ENCODE measurements around the gene POLR3F. TPM values are rescaled to one million over a fixed set of nuclear protein-coding genes. Genes with fewer than 3 reads are reported as not detected.
"Not testable (repeated sequence)": the region's sequence is repeated elsewhere in the genome, so short reads cannot be mapped to it uniquely, and the experiment has no call there.

Gene POLR3F, protein sequence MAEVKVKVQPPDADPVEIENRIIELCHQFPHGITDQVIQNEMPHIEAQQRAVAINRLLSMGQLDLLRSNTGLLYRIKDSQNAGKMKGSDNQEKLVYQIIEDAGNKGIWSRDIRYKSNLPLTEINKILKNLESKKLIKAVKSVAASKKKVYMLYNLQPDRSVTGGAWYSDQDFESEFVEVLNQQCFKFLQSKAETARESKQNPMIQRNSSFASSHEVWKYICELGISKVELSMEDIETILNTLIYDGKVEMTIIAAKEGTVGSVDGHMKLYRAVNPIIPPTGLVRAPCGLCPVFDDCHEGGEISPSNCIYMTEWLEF
- 25.2 and 35.2 TPM in 2 replicates for total RNA-seq (2014; rRNA removed; shearing (Covaris generic))
- polyA plus RNA-seq (2015; cell fraction: cytosol; rRNA removed) = 12.3 and 15.1 TPM in 2 replicates
- polyA plus RNA-seq (2015; cell fraction: nucleus; rRNA removed) = 13.5 and 15.9 TPM in 2 replicates

DNA sequence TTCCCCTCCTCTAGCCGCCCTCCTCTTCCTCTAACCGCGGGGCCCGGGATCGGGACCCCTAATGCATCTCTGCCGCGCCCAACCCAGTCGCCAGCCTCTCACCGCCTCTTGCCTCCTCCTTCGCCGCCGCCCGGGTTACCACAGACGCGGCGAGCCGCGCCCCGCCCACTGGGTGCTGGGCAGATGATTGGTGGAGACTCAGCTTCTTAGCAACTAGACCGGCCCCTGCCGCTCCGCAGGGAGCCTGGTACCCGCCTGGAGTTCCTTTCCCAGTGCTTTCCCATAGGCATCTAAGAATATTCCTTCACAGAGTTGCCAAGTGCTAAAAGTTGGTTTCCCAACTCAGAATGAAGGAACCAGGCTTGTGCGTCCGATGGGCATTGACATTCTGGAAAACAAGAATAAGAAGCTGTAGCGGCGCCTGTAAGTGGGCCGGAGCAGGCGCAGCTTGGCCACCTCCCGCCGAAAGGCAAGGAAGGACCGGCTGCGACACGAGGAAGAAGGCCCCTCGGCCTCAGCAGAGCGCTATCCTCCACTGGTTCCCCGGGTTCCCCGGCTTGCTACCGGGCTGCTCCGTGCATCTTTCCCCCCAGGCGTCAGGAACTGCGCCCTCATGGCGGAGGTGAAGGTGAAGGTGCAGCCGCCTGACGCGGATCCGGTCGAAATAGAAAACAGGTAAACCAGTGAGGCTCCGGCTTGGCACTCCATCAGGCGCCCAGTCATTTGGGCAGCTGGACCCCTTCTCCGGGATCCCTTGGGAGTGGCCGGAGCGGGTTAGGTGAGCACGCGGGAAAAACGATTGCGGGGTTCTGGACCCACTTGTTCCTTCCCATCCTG, at the start of gene POLR3F, which contains the start of gene DZANK1:
TSS of gene POLR3F (plus strand) at position 497 of the 837 bp plus-strand sequence. CDS start at position 614, 117 bp downstream.
TSS of gene DZANK1 (minus strand) at position 137 of the 837 bp plus-strand sequence. CDS start 1,672 bp downstream, outside the sequence.
- DNase-seq (ENCODE audit: low read depth) = peak; percentile 95

DNA sequence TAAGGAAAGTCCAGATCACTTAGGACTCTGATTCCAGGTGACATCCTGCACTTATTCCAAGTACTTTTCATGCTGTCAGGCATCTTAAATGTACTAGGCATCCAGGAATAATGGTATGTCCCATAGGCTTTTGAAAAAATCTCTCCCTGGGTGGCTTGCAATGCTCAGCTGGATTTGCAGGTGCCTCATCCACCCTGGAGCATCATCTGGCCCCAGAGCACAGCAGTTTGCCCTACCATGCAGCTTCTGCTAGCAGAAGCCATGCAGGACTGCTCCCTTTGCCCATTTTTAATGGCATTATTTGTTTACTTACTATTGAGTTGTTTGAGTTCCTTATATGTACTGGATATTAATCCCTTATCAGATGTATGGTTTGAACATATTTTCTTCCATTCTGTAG, 45.6 kb upstream of the POLR3F start:
- no peak for DNase-seq (ENCODE audit: low read depth)

DNA sequence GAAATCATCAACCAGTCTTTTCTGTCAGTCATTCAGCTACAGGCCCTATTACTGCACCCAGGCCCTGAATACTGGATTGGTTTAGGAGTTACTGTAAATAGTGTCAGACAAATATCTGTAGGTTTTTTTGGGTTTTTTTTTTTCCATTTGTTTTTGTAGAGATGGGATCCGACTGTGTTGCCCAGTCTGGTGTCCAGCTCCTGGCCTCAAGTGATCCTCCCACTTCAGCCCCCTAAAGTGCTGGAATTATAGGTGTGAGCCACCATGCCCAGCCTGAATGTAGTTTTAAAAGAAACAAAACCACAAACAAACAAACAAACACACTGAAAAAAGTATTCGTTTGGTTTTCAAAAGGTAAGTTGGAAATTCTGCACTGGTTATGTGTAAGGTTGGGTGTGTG, 40.0 kb upstream of the POLR3F start:
- no peak for DNase-seq (ENCODE audit: low read depth)

DNA sequence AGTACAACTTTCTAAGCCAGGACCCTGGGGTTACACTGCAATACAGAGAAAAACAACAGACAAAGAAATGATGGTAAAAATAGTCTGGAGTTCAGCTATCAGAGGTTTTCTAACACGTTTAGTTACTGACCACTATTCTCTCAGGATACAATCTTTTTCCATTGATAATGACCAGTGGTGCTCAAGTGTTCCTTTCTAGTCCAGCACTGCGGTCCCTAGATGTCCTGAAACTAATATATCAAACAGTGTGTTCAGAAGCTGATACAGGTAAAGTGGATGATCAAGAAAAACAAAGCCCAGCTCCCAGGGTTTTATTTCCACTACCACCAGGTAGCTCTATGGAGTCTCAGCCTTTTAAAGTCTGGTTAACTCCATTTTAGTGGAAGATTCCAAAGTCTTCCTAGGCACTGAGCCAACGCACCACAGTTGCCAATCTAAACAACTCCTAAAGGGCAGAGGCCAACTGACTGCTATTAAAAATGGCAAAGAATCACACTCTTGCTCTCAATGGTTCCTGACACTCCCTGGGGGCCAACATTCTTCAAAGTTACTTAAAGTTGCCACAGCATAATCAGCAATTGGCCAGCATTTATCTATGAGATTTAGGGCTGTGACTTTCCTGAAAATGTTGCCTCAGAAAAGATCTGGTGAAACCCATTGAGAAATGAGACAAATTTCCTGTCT, 38.6 kb upstream of the POLR3F start:
- no peak for DNase-seq (ENCODE audit: low read depth)

DNA sequence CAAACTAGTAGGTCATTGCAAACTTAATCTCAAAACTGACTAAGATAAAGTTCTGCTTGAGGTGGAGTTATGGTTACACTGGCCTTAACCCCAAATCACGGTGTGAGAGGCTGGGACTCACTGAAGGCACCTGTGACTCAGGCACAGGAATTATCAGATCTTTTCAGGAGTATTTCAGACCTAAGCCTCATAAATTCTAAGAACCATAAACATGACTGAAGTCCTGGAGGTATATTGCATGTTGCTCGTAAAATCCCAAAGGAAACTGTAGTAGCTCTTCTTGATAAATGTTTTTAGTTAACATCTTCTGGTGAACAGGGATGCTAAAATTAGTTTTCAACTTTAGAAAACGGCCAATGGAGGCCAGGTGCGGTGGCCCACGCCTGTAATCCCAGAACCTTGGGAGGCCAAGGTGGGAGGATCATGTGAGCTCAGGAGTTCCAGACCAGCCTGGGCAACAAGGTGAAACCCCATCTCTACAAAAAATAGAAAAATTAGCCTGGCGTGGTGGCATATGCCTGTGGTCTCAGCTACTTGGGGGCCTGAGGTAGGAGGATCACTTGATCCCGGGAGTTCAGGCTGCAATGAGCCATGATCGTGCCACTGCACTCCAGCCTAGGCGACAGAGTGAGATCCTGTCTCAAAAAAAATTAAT, 36.9 kb upstream of the POLR3F start:
- no peak for DNase-seq (ENCODE audit: low read depth)

DNA sequence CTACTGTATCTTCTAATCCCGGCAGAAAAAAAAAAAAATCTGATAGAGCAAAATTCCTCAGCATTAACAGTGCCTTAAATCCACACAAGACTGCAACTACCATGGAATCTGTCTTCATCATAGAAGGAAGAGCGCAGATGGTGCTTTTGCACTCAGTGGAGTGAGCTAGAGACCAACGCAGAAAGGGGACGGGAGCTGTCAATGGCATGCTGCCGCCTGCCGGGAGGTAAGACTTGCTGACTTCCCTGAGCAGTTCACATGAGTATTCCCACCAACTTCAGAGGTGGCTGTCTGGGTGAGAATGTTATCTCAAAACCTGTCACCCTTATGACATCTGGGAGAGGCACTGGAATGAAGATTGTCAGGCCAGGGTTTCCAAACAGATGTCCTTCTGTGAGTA, 36.0 kb upstream of the POLR3F start:
- no peak for DNase-seq (ENCODE audit: low read depth)

DNA sequence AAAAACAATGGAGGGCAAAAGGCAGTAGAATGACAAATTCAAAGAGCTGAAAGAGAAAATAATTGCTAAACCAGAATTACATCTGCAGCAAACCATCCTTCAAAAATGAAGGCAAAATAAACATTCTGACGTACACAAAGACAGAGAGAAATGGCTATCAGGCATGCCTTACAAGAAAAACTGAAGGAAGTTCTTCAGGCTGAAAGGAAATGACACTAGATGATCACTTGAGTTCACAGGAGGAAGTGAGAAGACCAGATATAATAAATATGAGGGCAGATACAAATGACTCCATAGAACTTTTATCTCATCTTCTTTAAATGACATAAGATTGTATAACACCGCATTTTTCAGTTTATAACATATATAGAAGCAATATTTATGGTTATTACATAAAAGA, 30.3 kb upstream of the POLR3F start:
- no peak for DNase-seq (ENCODE audit: low read depth)

DNA sequence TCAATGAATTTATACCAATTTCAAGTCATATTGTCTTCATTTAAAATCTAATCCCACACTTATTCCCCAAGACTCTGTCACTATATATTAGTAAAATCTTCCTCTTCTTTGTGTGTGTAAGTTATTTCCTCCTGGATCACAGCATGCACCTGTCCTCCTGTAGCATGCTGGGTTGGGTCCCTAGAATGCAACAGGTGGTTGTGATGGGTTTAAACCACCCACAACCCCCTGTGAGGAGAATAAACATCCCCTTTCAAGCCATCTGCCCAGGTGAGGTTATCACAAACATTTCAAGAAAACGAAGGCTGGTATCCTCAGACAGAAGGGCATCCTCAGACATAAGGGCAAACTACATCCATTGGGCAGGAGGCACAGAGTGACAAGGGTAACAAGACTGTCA, 26.8 kb upstream of the POLR3F start:
- DNase-seq (ENCODE audit: low read depth) = no peak

DNA sequence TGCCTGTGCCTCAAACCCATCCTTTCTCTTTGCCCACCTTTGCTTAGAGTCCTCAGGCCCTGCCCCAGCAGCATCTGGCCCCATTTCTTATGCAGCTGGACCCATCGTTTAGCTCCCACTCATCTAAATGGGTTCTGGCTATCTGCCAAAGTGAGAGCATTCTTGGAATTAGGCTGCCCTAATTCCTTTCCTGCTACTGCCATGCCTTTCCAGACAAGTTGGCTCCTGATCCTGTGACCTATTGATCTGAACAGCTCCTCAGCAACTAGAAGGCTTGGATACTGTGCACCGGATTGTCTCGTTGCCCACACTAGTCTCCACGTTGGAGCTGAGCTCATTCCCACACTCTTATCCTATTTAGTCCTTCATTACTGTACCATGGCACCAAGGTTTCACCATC, 23.3 kb upstream of the POLR3F start:
- no peak for DNase-seq (ENCODE audit: low read depth)

DNA sequence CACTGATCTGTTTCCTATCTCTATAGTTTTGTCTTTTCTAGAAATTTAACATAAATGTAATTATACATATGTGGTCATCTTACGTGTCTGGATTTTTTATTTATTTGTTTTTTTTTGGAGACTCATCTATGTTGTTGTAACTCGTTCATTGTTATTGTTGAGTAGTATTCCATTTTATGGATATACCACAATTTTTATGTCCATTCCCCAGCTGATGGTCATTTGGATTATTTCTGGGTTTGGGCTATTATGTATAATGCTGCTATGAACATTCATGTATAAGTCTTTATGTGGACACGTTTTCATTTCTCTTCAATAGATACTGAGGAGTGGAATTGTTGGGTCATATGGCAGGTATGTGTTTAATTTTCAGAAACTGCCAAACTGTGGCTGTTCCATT, 10.6 kb upstream of the POLR3F start:
- no peak for DNase-seq (ENCODE audit: low read depth)

DNA sequence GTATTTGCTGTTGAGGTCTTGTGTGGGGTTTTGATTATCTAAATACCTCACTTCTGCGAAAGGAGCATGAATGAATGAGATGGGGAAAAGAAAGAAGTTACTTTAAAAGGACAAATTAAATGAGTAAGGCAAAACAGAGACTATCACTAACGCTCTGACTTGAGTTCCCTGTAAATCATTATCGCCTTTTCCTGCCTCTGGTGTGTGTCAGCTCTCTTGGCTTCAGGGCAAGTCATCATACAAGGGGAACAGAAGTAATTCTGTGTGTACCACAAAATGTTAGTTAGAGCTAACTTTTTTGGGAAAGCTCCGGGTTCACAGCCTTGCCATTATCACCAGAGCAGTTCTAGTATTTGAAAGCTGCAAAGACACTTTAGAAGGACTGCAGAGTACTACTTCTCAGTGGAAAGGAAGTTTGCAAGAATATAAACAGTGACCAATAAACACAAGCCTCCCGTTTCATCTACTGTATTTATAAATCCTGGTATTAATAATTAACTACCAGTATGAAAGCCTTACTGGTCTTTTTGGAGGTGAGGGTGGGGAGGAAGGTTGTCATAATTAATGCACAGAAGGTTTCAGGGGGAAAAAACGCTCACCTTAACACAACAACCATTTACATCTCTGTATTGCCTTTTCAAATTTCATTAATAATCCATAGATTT, 1.5 kb upstream of the POLR3F start:
- DNase-seq (ENCODE audit: low read depth) = no peak

DNA sequence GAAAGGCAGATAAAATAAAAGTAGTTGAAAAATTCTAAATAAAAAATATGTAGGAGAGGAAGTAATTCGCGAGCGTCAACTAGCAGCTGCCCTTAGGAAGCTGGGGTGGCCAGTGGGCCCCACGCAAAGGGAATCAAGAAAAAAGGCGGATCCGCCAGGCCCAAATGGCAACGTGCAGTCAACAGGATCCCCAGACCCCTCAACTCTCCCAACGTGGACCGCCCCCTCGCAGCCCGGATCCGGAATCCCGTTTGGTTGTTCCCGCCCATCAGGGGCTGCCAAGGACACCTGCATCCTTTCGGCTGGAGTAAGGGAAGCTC, 656 bp upstream of the POLR3F start:
- no peak for DNase-seq (ENCODE audit: low read depth)

DNA sequence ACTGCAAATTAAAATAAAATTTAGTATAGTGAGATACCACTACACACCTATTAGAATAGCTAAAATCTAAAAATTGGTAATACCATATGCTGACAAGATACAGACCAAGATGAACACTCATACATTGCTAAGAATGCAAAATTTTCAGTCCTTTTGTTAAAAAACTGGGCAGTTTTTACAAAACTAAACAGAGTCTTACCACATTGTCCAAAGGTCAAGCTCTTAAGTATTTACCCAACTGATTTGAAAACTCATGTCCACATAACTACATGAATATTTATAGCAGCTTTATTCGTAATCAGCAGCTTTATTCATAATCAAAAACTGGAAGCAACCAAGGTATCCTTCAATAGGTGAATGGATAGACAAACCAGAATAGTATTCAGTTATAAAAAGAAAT, 10.0 kb downstream of the POLR3F start:
- no peak for DNase-seq (ENCODE audit: low read depth)

DNA sequence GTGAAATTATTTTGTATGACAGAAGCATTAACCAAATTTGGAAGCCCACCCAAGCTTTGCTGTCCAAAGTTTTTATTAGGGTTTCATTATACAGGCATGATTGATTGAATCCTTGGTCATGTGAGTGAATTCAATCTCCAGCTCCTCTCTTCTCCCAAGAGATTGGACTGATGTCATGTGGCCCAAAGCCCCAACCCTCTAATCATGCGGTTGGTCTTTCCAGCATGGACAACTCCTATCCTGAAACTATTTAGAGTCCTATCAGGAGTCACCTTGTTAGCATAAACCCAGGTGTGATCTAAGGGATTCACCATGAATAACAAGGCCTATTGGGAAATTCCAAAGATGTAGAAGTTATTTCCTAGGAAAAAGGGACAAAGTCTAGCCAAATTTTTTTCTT, 10.6 kb downstream of the POLR3F start:
- no peak for DNase-seq (ENCODE audit: low read depth)

DNA sequence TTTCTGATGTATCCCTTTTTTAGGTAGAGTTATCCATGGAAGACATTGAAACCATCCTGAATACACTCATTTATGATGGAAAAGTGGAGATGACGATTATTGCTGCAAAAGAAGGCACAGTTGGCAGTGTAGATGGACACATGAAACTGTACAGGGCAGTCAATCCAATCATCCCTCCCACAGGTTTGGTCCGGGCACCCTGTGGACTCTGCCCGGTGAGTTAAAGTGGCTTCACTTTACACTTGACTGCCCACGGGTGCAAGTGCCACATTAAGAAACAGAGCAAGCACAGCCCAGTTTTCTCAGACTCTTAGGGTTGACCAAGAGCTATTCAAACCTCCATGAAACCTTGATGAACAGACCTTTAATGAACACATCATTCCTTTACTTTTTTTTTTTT, 14.4 kb downstream of the POLR3F start:
- DNase-seq (ENCODE audit: low read depth) = no peak

DNA sequence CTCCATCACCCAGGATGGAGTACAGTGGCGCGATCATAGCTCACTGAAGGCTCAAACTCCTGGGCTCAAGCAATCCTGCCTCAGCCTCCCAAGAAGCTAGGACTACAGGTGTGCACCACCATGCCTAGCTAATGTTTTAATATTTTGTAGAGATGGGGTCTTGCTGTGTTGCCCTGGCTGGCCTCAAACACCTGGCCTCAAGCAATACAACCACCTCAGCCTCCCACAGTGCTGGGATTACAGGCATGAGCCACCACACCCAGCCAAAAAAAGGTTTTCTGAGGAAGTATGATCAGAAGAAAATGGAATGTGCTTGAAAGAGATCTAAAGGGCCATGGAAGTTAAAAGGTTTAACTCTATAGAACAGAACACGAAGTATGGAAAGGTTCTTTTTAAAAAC, 21.1 kb downstream of the POLR3F start:
- no peak for DNase-seq (ENCODE audit: low read depth)

DNA sequence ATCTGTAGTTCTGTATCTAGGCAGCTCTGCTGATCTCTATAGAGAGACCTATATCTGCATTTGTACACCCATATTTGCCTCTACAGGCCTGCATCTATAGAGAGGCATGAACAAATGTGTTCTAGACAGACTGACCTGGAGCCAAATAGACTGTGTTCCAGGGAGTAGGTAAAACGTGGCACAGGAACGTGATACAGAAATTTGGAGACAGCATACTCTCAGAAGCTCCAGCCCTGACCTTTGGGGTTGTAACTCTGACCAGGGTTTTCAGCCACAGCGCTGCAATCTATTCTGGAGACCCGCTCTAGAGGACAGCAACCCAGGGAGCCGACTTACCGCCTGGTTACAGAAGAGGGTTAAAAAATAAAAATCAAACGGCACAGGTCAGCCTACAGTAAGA, 28.9 kb downstream of the POLR3F start:
- DNase-seq (ENCODE audit: low read depth) = no peak

DNA sequence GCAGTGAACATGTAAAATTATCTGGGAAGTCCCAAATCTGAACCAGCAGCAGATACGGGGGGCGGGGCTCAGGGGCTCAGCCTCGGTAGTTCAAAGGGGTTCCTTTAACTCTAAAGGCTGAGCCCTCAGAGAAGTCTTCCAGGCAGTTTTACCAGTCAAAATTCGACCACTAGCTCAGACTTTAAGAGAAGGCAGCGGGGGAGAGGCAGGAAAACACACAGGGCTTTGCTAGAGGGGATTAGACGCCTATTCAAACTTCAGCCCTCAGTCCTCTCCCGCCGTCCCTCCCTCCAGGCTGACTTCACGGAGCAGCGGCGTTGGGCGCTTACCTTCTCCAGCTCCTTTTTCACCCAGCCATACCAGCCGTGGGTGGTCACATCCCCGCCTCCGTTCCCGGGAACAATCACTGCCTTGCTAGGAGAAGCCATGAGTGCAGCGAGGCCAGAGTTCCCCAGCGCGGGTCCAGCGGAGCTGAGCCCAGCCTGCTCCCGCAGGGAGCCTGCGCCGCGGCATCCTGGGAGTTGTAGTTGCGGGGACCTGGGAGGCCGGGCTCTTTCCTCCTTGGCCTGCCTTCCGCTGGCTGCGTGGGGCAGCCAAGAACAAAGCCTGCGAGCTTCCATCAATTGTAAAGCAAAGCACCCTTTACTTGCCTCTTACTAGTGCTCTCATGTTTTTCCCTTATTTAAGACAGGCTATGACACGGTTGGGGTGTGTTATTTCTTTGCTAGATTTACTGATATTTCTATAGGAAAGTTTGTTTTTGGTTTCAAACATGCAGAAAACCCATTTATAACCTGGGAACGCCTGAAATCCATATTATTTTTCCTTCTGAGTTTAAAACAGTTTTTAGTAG, 29.8 kb downstream of the POLR3F start, which contains the start of gene RBBP9:
TSS of gene RBBP9 (minus strand) at position 486 of the 853 bp plus-strand sequence. CDS start at position 428, 58 bp downstream.
- peak; percentile 83 for DNase-seq (ENCODE audit: low read depth)

DNA sequence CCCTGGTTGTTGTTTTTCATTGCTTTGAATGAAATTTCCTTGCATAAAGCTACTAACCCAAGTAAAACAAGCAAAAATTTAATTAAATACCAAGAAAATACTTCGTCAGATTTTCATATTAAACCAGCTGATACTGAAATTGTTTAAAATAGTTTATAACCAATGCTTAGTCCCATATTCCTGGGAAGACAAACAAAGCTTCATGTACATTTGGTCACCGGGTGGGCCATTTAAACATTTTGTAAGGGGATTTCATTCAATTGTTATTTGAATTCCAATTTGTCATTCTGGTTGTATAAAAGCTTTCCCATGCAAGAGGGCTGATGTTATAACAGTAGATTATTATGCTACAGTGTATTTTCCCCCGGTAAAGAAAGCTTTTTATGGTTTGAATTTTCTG, 30.4 kb downstream of the POLR3F start:
- no peak for DNase-seq (ENCODE audit: low read depth)

DNA sequence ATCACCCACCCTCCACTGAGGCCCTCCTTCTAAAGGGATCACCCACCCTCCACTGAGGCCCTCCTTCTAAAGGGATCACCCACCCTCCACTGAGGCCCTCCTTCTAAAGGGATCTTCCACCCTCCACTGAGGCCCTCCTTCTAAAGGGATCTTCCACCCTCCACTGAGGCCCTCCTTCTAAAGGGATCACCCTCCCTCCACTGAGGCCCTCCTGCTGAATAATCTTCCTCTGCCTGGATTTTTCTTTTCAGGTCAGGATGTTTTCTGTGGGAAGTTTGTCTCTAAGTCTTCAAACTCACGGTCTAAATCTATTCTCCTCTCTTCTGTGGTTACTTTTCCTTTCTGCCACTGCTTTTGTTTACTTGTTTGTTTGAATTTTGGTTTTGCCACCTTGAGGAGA, 34.5 kb downstream of the POLR3F start:
- DNase-seq (ENCODE audit: low read depth) = not testable (repeated sequence)
